ENCODE results near the gene MPIG6B.
"Not testable (repeated sequence)": the region's sequence is repeated elsewhere in the genome, so short reads cannot be mapped to it uniquely, and the experiment has no call there.

Gene MPIG6B

GRCh38 chr6:31701666-31702404 lies 21.3 kb upstream of the MPIG6B start:
- DNase-seq, result no peak

GRCh38 chr6:31702405-31702818 lies 20.8 kb upstream of the MPIG6B start:
- no peak for DNase-seq

- DNase-seq, result peak; percentile 90 to 96 (median 94)
Measured at GRCh38 chr6:31702819-31703716, 20.1 kb upstream of the MPIG6B start, which contains the start of gene ABHD16A. Gene ABHD16A, minus strand, starts transcription at chr6:31703324. Its CDS starts 43 bp downstream, at chr6:31703281.

GRCh38 chr6:31705931-31706330 lies 17.2 kb upstream of the MPIG6B start:
- no peak for DNase-seq

- no peak for DNase-seq
Measured at GRCh38 chr6:31706599-31706998, 16.6 kb upstream of the MPIG6B start, which contains the start of gene LY6G6F. Gene LY6G6F, plus strand, starts transcription at chr6:31706866. Its CDS starts 41 bp downstream, at chr6:31706907.

- DNase-seq, result no peak
Measured at GRCh38 chr6:31707701-31708100, 15.5 kb upstream of the MPIG6B start.

GRCh38 chr6:31708224-31708623 lies 14.9 kb upstream of the MPIG6B start:
- DNase-seq, result no peak

GRCh38 chr6:31709157-31709556 lies 14.0 kb upstream of the MPIG6B start:
- not testable (repeated sequence) for DNase-seq

- no peak for DNase-seq
Measured at GRCh38 chr6:31710523-31711219, 12.5 kb upstream of the MPIG6B start.

GRCh38 chr6:31711233-31711632 lies 11.9 kb upstream of the MPIG6B start:
- DNase-seq, result no peak

GRCh38 chr6:31712296-31712695 lies 10.9 kb upstream of the MPIG6B start:
- DNase-seq, result no peak

GRCh38 chr6:31713465-31713864 lies 9.7 kb upstream of the MPIG6B start:
- no peak for DNase-seq

GRCh38 chr6:31713991-31714684 lies 9.0 kb upstream of the MPIG6B start:
- DNase-seq, result no peak

- DNase-seq, result no peak
Measured at GRCh38 chr6:31715022-31715958, 7.9 kb upstream of the MPIG6B start, which contains the start of gene LY6G6D. Gene LY6G6D, plus strand, starts transcription at chr6:31715348. Its CDS starts 8 bp downstream, at chr6:31715356.

- no peak for DNase-seq
Measured at GRCh38 chr6:31717499-31718222, 5.5 kb upstream of the MPIG6B start.

- DNase-seq, result no peak
Measured at GRCh38 chr6:31718265-31718664, 4.9 kb upstream of the MPIG6B start.

- no peak for DNase-seq
Measured at GRCh38 chr6:31719001-31719400, 4.2 kb upstream of the MPIG6B start.

GRCh38 chr6:31720196-31720770 lies 2.9 kb upstream of the MPIG6B start:
- no peak for DNase-seq

GRCh38 chr6:31721351-31722020 lies 1.7 kb upstream of the MPIG6B start, which contains the start of gene LY6G6C:
Gene LY6G6C, minus strand, starts transcription at chr6:31721746. Its CDS starts 67 bp downstream, at chr6:31721679.
- no peak for DNase-seq
